KOPT-K1 (cell line): ENCODE results near the gene PGF.

ENCODE experiments used
- H3K27ac ChIP-seq: fragments of 200-600 bp; sonication (generic); 2 replicates; pipeline ENCODE4 v1.5.1; 2016; ENCODE audit warnings: antibody characterized with exemption, mild to moderate bottlenecking, low read depth, low read length; ENCODE audit not compliant: poor library complexity, severe bottlenecking
- H3K36me3 ChIP-seq: fragments of 200-600 bp; sonication (generic); 2 replicates; pipeline ENCODE4 v1.5.1; 2017; ENCODE audit warnings: antibody characterized with exemption, mild to moderate bottlenecking, low read length, moderate library complexity; ENCODE audit not compliant: insufficient read depth
- H3K9me3 ChIP-seq: fragments of 200-600 bp; sonication (generic); 2 replicates; pipeline ENCODE4 v1.5.1; 2017; ENCODE audit warnings: antibody characterized with exemption, low read length, mild to moderate bottlenecking; ENCODE audit not compliant: insufficient read depth, poor library complexity, severe bottlenecking

The PGF gene

DNA sequence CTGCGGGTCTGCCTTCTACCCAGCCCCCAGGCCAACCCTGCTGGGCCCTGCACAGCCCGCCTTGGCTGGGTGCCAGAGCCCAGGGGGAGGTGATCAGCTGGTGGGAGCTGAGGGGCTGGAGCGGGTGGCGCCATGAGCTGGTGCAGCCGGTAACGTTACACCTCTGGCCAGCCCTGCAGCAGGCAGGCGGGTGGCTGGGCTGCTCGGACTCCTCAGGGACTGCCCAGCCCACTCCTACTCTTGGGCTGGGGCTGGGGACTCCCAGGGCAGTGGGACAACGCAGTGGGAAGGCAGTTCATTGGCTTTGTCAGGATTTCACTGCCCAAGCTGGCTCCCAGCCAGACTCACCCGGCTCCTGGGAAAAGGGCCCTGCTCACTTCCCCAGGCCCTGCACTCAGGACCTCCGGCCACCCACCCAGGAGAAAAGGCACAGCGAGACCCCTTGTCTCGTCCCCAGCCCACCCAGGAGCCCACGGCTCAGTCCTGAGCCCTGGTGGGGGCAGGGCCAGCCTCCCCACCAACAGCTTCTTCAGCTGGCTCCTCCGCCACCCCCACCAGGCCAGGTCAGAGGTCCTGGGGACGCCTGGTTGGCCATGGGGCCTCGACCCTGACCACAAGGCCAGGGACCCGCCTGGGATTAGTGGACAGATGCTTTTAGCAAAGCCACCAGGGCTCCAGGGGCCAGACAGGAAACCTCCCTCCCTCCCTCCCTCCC is 1.0 kb downstream of the PGF start:
- Histone ChIP-seq H3K27ac (no peak overlapping the region), H3K36me3 (no peaks in the 10 kb centered on the region), H3K9me3 (no peaks in the 10 kb centered on the region)

DNA sequence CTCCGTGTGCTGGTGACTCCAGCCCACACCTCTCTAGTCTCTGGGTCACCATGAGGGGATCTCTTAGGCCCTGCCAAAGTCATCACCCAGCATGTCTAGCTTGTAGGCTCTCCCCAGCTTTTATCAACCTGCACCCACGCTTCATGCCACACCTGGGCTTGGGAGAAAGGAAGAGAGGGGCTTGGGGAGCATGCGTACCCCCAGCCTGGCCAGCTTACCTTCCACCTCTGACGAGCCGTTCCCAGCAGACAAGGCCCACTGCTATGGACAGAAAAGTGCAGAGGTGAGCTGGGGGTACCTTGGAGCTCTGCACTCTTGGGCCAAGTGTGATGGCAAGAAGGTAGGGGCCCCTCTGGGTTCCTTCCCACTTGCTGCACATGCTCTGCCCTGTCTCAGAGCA is 1.7 kb downstream of the PGF start:
- no peaks in the 10 kb centered on the region for H3K9me3 ChIP-seq
- no peaks in the 10 kb centered on the region for H3K36me3 ChIP-seq
- H3K27ac ChIP-seq = no peak overlapping the region

- no peaks in the 10 kb centered on the region for H3K9me3 ChIP-seq
Measured at GRCh38 chr14:74952697-74953484, 2.5 kb downstream of the PGF start.

DNA sequence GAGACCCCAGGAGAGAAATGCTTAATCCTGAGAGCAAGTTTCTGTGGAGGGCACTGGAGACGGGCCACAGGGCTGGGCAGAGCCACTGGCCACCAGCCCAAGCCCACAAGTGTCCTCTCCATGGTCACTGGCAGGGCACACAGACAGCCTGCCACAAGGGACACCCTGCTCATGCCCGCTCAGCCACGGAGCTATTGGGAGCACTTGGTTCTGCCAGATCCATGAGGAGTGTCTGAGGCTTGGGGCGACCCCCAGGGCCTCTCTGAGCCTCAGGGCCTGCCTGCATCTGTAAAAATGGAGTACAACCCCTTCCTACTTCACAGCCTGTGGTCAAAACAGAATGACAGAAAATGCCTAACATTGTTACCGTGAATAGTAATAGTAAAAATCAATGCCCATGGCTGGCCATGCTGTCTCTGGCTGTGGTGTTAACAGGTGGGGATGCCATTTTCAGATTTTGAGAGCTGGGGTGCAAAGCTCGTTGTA is 3.2 kb downstream of the PGF start:
- no peaks in the 10 kb centered on the region for H3K9me3 ChIP-seq
- H3K36me3 ChIP-seq = no peaks in the 10 kb centered on the region
- no peak overlapping the region for H3K27ac ChIP-seq

More at GRCh38 chr14:74952697-74953484, 2.5 kb downstream of the PGF start:
- Histone ChIP-seq H3K36me3 (no peaks in the 10 kb centered on the region), H3K27ac (no peak overlapping the region)

DNA sequence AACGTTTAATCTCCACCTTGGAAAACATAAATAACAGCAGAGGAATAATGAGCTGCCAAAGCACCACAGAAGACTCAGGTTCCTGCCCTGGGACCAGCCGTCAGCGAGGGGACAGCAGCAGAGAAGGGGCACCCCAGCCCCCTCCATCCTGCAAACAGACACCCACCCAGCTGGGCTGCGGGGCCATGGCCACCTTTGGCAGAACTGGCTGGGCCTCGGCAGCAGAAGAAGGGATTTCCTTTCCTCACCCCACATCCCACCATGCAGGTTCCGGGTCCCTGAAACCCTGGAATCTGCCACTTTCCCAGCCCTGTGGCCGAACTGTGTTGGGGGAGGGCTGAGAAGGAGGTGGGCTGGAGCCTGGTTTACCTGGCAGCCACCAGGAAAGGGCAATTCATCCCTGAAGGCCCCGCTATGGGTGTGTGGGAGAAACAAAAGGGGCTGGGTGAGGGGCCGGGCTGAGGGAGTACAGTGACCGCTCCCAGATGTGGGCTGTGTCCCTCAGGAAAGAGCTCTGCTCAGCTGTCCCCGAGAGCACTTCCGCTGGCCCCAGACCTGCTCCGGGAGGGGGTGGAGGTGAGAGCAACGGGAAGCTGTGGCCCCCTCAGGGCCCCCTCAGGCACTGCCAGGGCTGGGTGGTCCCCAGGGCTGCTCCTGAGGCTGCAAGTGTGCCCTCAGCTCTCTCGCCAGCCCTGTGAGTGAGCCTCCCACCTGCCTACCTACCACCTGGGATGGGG is 3.8 kb downstream of the PGF start:
- H3K27ac ChIP-seq = no peak overlapping the region

GRCh38 chr14:74950795-74951442 is 4.5 kb downstream of the PGF start:
- Histone ChIP-seq H3K27ac (no peak overlapping the region), H3K9me3 (no peaks in the 10 kb centered on the region), H3K36me3 (no peaks in the 10 kb centered on the region)

More for the DNA sequence above, 3.8 kb downstream of the PGF start:
- no peaks in the 10 kb centered on the region for H3K9me3 ChIP-seq
- H3K36me3 ChIP-seq = no peaks in the 10 kb centered on the region

DNA sequence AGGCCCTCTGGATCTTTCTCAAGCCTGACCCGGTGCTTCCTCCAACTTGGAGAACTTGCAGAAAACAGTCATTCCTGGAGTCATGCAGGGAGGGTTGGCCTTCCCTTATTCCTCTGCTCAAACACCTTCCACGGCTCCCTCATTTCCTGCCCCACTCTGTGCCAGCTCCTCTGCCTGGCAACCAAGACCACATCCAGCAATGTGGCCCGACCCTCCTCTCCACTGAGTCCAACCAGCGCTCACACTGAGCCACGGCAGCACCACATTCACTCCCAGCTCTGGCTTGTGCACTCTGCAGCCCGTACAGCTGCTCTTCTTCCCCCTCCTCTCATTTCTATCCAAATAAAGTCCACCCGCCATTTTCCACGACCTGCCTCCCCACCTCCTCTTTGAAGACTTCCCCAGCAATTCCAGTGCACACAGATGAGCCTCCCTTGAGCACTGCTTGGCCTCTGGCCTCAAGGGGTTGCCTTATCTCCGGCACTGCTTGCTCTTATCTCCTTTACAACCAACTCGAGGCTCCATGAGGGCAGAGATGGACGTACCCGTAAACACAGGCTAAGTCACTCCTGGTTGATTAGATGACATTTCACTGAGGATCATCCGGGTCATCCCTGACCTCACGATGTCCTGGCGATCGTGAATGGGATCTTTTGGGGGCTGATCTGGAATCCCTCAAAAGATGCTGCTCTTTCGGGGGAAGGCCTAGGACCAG is 5.4 kb downstream of the PGF start:
- Histone ChIP-seq H3K27ac (no peak overlapping the region), H3K36me3 (no peaks in the 10 kb centered on the region)

GRCh38 chr14:74949191-74949601 is 6.2 kb downstream of the PGF start:
- Histone ChIP-seq H3K9me3 (no peaks in the 10 kb centered on the region), H3K36me3 (no peaks in the 10 kb centered on the region), H3K27ac (no peak overlapping the region)

More for the DNA sequence above, 5.4 kb downstream of the PGF start:
- no peaks in the 10 kb centered on the region for H3K9me3 ChIP-seq

DNA sequence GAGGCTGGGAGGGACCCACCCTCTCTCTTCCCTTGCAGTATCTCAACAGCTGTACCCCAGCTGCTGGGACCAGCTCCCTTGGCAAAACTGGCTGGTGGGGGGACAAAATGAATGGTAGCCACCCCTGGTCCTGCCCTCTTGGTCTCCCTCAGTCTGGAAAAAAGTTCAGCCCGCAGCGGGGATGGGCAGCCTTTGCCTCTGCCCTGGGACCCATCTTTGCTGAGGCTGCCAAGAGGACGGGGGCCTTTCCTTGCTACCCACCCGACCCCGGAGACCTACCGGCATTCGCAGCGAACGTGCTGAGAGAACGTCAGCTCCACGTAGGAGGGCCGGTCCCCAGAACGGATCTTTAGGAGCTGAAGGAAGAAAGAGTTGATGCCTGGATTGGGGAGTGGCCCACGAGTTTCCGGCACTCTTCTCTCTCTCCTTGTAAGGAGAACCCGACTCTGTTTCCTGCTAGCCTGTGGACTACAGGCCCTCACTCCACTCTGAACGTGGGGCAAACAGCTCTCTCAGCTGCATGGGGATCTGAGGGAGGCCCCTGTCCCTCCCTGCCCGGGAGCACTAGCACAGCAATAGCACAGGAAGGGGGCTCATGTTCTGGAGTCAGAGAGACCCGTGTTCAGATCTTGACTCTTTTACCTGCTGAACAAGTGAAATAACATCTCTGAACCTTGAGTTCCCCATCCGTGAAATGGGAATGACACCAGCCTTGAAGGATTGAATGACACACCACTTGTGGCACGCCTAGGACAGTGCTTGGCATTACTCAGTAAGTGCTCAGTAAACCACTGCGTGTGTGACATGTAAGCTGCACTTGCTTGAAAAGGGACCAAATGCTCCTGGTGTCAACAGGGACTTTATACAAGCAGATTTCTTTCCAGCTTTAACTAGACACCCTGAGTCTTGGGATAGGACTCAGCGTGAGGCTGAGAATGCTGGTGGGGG is 6.9 kb downstream of the PGF start:
- H3K36me3 ChIP-seq = no peaks in the 10 kb centered on the region
- no peak overlapping the region for H3K27ac ChIP-seq
- H3K9me3 ChIP-seq = no peaks in the 10 kb centered on the region

DNA sequence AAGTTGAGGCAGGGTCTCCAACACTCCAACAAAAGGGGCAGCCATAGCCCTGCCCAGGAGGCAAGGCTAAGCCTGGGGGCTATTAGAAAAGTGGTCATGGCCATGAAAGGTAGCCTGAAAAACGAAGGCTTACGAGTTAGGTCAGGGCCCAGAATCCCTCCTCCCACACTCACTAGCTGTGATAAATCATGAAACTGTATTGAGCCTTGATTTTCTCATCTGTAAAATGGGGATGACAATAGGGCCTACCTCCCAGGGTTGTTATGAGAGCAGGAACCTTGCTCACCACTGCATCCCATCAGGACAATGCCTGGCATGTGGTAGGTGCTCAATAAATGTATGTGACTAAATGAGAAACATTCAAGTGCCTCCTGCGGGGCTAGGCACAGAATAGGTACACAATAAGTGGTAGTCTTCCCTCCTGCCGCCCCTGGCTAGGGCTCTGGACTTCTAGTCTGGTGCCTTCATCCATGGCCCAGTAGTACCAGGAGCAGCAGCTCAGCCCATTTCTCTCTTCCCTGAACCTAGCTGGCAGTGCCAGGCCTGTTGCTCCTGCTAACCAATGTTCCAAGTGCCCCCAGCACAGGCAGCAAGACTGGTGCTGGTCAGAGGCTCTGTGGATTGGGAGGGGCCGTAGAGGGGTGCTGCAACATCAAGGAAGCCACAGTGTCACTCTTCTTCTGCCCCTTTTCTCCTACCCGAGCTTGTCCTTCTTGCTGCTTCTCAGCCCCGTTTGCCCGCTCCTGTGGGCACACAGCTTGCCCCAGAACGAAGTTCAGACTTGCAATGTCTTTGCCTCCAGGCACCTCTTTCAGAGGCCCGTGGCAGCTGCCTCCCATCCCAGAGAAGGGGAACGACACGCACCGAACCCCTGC is 7.8 kb downstream of the PGF start:
- Histone ChIP-seq H3K36me3 (no peaks in the 10 kb centered on the region), H3K9me3 (no peaks in the 10 kb centered on the region), H3K27ac (no peak overlapping the region)

DNA sequence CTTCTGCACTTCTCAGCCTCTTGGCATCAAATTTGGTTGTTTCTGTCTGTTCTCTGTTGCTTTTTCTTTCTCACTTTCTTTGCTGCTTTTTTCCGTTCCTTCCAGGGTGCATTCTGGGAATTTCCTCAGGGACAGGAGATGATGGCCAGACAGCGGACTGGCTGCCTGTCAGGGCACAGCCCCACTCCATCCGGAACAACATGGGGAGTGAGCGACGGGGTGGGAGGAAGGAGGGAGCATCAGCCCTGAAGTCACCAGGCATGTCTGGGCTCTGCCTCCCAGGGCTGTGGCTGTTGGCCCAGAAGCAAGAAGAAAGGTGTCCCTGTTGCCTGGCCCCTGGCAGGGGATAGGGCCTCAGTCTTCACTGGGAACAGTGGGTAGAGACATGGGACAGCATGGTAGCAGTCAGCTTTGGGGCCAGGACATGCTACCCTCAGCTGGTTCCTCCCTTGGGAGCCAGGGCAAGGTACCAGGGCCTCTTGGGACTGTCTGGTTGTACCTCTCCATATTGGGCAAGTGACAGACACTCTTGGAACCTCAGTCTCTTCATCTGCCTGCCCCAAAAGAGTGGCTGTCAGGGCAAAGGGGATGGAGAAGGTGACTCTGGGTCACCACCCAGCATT is 8.6 kb downstream of the PGF start:
- no peak overlapping the region for H3K27ac ChIP-seq
- no peaks in the 10 kb centered on the region for H3K36me3 ChIP-seq

DNA sequence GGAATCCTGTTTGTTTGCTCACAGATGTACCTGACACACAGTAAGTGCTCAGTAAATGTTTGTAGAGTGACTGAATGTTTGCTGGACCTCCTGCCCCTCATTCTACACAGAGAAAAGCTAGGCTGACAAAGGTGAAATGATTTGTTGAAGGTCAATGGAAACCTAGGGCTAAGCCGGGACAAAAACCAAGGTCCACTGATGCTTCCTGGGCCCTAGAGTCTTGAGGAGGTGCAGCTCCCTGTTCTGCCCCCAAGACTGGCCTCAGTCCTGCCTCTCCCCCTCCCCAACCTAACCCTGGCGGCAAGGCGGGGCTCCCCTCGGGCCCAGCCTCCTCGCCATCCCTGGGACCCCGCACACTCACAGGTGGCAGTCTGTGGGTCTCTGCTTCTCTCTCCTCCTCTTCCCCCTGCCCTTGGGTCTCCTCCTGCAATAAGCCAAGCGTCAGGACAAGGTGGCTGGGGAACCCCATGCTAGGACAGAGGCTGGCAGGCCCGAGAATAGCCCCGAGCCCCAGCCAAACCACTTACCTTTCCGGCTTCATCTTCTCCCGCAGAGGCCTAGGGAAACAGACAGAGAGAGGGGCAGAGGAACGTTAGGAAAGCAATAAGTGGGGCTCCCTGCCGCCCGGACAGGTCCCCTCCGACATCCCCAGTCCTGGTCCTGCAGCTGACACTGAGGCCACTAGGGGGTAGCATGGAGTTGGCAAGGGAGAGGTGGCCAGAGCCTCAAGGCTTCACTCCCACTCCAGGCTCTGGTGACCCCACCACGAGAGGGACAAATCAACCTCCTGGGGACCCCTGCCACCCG is 9.3 kb downstream of the PGF start:
- no peak overlapping the region for H3K27ac ChIP-seq
- H3K36me3 ChIP-seq = no peaks in the 10 kb centered on the region
- H3K9me3 ChIP-seq = no peaks in the 10 kb centered on the region

More for the DNA sequence above, 8.6 kb downstream of the PGF start:
- H3K9me3 ChIP-seq = no peaks in the 10 kb centered on the region
